Measurements from ENCODE around the gene FAM162A. TPM values are rescaled to one million over a fixed set of nuclear protein-coding genes. Genes with fewer than 3 reads are reported as not detected.

Gene FAM162A
- total and polyA plus RNA-seq, 7 experiments from 2014 or later = 17.6 to 123 (median 37.6) TPM

DNA sequence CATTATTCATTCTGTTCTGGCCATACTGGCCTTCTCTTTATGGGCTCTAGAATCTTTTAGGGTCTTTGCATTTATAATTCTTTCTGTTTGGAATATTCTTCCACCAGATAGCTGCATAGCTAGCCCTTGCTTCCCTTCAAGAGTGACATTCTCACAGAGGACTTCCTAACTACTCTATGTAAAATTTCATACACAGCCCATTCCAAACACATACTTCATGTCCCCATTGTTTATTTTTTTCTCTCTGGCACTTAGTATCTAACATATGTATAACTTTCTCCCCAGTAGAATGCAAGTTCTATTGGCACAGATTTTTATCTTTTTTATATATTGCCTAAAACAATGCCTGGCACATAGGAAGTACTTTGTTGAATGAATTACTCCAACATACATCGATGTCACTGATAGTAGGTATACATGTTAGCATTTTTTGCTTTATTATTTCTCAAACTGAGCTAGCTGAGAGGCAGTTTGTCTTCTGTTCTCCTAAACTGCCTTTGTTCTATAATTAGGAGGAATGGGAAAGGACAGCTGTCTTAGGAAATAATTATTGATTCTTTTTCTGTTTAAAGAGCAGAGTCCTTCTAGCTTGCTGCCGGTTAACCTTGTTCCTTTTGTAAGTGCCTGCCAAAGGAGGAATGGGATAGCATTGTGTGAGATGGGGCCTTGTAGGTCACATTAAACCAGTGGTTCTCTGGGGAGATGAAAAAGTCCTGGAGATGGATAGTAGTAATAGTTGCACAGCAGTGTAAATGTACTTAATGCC, 7.9 kb downstream of the FAM162A start:
- POLR2A ChIA-PET = no interaction called here
- H3K4me3 Mint-ChIP-seq = no peak overlapping the region
- Histone ChIP-seq H3K4me3 (ENCODE audit: low read length) (no peak overlapping the region), H3K27me3 (ENCODE audit: control insufficient read depth in 2 of 2, insufficient read depth in 2 of 2, low read length in 2 of 2) (no peaks in the 10 kb centered on the region), H3K36me3 (ENCODE audit: control insufficient read depth in 2 of 3, insufficient read depth in 3 of 3, low read length in 3 of 3) (peaks cover 0 to 6% (median 0%) of the 10 kb centered on the region in 3 experiments), H3K9me3 (ENCODE audit: control insufficient read depth in 2 of 3, low read length in 3 of 3) (no peaks in the 10 kb centered on the region), H3K27ac (ENCODE audit: low read depth, low read length) (no peak overlapping the region), H3K4me1 (ENCODE audit: control insufficient read depth in 2 of 2, insufficient read depth in 2 of 2, low read length in 2 of 2) (no peaks in the 10 kb centered on the region)
- no peaks in the 10 kb centered on the region for H3K9me3 Mint-ChIP-seq
- H3K4me1 Mint-ChIP-seq = peaks cover 6 to 43% (median 29%) of the 10 kb centered on the region in 7 donors
- peaks cover 0 to 20% (median 5%) of the 10 kb centered on the region in 5 donors for H3K36me3 Mint-ChIP-seq
- ATAC-seq = no peak
- intact Hi-C loops (cut with micrococcal nuclease) = loop anchor here (2.0 to 5.0 kb wide), 2 partner anchors 360 to 637 kb away; no protein-coding TSS in a partner anchor
- DNase-seq = no peak
- CTCF ChIA-PET = interaction anchor here (0.6 to 1.6 kb wide), 3 partner anchors 304 to 742 kb away, joined by 4 to 5 read pairs (median 4); no protein-coding TSS in a partner anchor
- H3K27ac Mint-ChIP-seq = peak overlapping the region in 1 of 9 donors; percentile 9
- no peaks in the 10 kb centered on the region for H3K27me3 Mint-ChIP-seq

DNA sequence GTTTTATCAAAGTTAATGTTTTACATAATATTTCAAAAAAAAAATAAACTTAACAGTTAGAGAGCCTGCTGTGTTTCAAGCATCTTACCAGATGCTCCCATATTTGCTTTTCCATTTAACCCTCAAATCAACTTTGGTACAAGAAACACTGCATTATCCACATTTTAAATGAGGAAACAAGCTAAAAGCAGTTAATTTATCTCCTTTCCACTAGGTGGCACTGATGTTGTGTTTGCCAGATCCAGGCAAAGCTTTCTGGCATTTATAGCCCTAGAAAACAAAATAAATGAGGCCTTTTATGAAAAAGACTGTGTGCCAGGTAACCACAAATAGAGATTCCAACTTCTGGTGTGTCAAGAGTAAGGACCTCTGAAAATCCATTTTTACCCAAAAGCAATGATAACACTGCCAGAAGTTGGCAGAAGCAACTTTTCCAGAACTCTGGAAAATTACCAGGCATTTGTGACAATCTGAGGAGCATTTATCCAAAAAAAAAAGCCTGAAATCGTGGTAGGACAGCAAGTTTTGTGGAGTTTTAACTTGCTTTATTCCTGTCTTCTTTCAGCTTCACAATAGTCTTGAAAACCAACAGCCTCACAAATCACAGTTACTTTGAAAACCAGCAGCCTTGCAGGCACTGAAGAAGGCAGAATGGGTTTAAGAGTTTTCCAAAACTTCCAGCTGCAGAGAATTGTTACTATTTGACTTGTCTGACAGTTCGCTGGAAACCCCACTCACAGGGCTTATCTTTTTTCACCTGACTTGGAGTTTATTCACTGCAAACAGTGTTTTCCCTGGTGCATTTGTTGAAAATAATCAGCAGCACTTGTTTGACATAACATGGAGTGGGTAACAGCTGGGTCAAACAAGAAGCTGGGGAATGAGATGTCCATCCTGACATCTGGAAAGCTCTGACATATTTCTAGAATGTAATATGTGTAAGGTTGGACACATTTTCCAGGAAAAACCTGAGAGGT, 9.2 kb downstream of the FAM162A start:
- ChIA-PET POLR2A (interaction anchor here (0.7 to 2.0 kb wide), 7 partner anchors 9 to 286 kb away, joined by 3 to 20 read pairs (median 3); partner anchors contain the start of genes FAM162A and MIX23), CTCF (interaction anchor here (0.6 to 2.4 kb wide), 12 partner anchors 9 to 1176 kb away, joined by 3 to 19 read pairs (median 4); partner anchors contain the start of genes FAM162A, MIX23 and PARP14)
- Histone ChIP-seq H3K4me1 (ENCODE audit: control insufficient read depth in 2 of 2, insufficient read depth in 2 of 2, low read length in 2 of 2) (no peaks in the 10 kb centered on the region), H3K36me3 (ENCODE audit: control insufficient read depth in 2 of 3, insufficient read depth in 3 of 3, low read length in 3 of 3) (no peaks in the 10 kb centered on the region), H3K27me3 (ENCODE audit: control insufficient read depth in 2 of 2, insufficient read depth in 2 of 2, low read length in 2 of 2) (no peaks in the 10 kb centered on the region), H3K9me3 (ENCODE audit: control insufficient read depth in 2 of 3, low read length in 3 of 3) (no peaks in the 10 kb centered on the region), H3K27ac (ENCODE audit: low read depth, low read length) (no peak overlapping the region), H3K4me3 (ENCODE audit: low read length) (no peak overlapping the region)
- DNase-seq = peak in 7 of 9 donors; percentile 27 to 56 (median 46)
- peaks cover 7 to 36% (median 18%) of the 10 kb centered on the region in 7 donors for H3K4me1 Mint-ChIP-seq
- H3K27ac Mint-ChIP-seq = no peak overlapping the region
- intact Hi-C loops (cut with micrococcal nuclease) = loop anchor here (1.0 to 5.0 kb wide), 5 partner anchors 9 to 636 kb away; partner anchors contain the start of gene FAM162A (in 2 of the 2)
- no peaks in the 10 kb centered on the region for H3K9me3 Mint-ChIP-seq
- H3K27me3 Mint-ChIP-seq = no peaks in the 10 kb centered on the region
- ATAC-seq = peak; percentile 75
- H3K4me3 Mint-ChIP-seq = no peak overlapping the region
- H3K36me3 Mint-ChIP-seq = peaks cover 0 to 13% (median 3%) of the 10 kb centered on the region in 5 donors

DNA sequence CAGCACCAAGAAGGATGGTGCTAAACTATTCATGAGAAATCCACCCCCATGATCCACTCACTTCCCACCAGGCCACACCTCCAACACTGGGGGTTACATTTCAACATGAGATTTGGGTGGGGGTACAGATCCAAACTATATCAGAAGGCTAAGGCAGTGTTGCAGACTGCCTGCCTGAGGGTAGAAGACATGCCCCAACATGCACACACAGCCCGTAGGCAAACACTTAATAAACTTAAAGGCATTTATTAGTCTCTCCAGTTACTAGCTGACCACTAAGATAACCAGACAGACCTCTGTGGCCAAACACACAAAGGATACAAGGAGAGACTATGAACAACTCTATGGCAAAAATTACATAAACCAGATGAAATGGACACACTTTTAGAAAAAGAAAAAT, 10.2 kb downstream of the FAM162A start:
- no peak overlapping the region for H3K4me3 ChIP-seq (ENCODE audit: low read length)
- no peak overlapping the region for H3K4me3 Mint-ChIP-seq
- no peaks in the 10 kb centered on the region for H3K27me3 ChIP-seq (ENCODE audit: control insufficient read depth in 2 of 2, insufficient read depth in 2 of 2, low read length in 2 of 2)
- DNase-seq = no peak
- H3K9me3 ChIP-seq (ENCODE audit: control insufficient read depth in 2 of 3, low read length in 3 of 3) = no peaks in the 10 kb centered on the region
- peaks cover 4 to 28% (median 12%) of the 10 kb centered on the region in 7 donors for H3K4me1 Mint-ChIP-seq
- no peak overlapping the region for H3K27ac Mint-ChIP-seq
- H3K36me3 ChIP-seq (ENCODE audit: control insufficient read depth in 2 of 3, insufficient read depth in 3 of 3, low read length in 3 of 3) = no peaks in the 10 kb centered on the region
- POLR2A ChIA-PET = interaction anchor here (1.6 to 2.0 kb wide), 2 partner anchors 10 to 162 kb away, joined by 3 to 20 read pairs; partner anchors contain the start of genes FAM162A and MIX23
- intact Hi-C loops (cut with micrococcal nuclease) = loop anchor here in 1 of 2 donors (5.0 kb wide), 1 partner anchor 358 kb away; no protein-coding TSS in a partner anchor
- H3K27me3 Mint-ChIP-seq = no peaks in the 10 kb centered on the region
- CTCF ChIA-PET = interaction anchor here (0.8 to 2.4 kb wide), 5 partner anchors 10 to 637 kb away, joined by 3 to 19 read pairs (median 10); partner anchors contain the start of genes FAM162A and PARP14
- no peaks in the 10 kb centered on the region for H3K4me1 ChIP-seq (ENCODE audit: control insufficient read depth in 2 of 2, insufficient read depth in 2 of 2, low read length in 2 of 2)
- ATAC-seq = no peak
- H3K27ac ChIP-seq (ENCODE audit: low read depth, low read length) = no peak overlapping the region
- H3K36me3 Mint-ChIP-seq = peaks cover 0 to 13% (median 0%) of the 10 kb centered on the region in 5 donors
- H3K9me3 Mint-ChIP-seq = no peaks in the 10 kb centered on the region

DNA sequence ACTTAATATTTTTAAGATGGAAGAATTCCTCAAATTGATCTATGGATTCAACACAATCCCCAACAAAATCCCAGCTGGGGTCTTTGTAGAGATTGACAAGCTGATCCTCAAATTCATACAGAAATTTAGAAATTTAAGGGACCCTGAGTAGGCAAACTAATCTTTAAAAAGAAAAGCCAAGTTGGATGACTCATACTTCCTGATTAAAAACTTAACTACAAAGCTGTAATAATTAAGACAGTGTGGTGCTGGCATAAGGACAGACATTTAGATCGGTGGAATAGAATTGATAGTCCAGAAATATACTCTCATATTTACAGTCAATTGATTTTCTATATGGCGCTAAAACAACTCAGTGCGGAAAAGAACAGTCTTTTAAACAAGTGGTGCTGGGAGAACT, 11.6 kb downstream of the FAM162A start:
- Mint-ChIP-seq H3K27me3 (no peaks in the 10 kb centered on the region), H3K4me1 (peaks cover 4 to 24% (median 10%) of the 10 kb centered on the region in 7 donors), H3K9me3 (no peaks in the 10 kb centered on the region), H3K4me3 (no peak overlapping the region), H3K27ac (no peak overlapping the region), H3K36me3 (peaks cover 0 to 24% (median 0%) of the 10 kb centered on the region in 5 donors)
- Histone ChIP-seq H3K9me3 (ENCODE audit: control insufficient read depth in 2 of 3, low read length in 3 of 3) (no peaks in the 10 kb centered on the region), H3K4me1 (ENCODE audit: control insufficient read depth in 2 of 2, insufficient read depth in 2 of 2, low read length in 2 of 2) (no peaks in the 10 kb centered on the region), H3K27ac (ENCODE audit: low read depth, low read length) (no peak overlapping the region), H3K36me3 (ENCODE audit: control insufficient read depth in 2 of 3, insufficient read depth in 3 of 3, low read length in 3 of 3) (no peaks in the 10 kb centered on the region), H3K27me3 (ENCODE audit: control insufficient read depth in 2 of 2, insufficient read depth in 2 of 2, low read length in 2 of 2) (no peaks in the 10 kb centered on the region), H3K4me3 (ENCODE audit: low read length) (no peak overlapping the region)
- intact Hi-C loops (cut with micrococcal nuclease) = no loop called here
- POLR2A ChIA-PET = interaction anchor here (0.9 to 1.0 kb wide), 3 partner anchors 11 to 119 kb away, joined by 3 to 5 read pairs (median 3); partner anchors contain the start of genes FAM162A and KPNA1
- DNase-seq = no peak
- ATAC-seq = no peak
- CTCF ChIA-PET = interaction anchor here (1.0 kb wide), 1 partner anchor 9 kb away, joined by 4 read pairs; no protein-coding TSS in a partner anchor

DNA sequence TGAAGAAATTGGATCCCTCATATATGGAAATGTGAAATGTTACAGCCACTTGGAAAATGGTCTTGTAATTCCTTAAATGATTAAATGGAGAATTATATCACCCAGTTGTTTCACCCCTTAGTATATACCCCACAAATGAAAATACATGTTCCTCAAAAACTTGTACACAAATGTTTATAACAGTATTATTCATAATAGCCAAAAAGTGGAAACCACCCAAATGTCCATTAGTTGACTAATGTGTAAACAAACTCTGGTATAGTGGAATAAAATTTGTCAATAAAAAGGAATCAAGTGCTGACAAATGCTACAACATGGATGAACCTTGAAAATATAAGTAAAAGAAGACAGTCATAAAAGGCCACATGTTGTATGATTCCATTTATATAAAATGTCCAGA, 12.5 kb downstream of the FAM162A start:
- H3K27me3 Mint-ChIP-seq = no peaks in the 10 kb centered on the region
- POLR2A ChIA-PET = no interaction called here
- ATAC-seq = no peak
- Histone ChIP-seq H3K27ac (ENCODE audit: low read depth, low read length) (no peak overlapping the region), H3K36me3 (ENCODE audit: control insufficient read depth in 2 of 3, insufficient read depth in 3 of 3, low read length in 3 of 3) (no peaks in the 10 kb centered on the region), H3K9me3 (ENCODE audit: control insufficient read depth in 2 of 3, low read length in 3 of 3) (no peaks in the 10 kb centered on the region), H3K4me3 (ENCODE audit: low read length) (no peak overlapping the region), H3K4me1 (ENCODE audit: control insufficient read depth in 2 of 2, insufficient read depth in 2 of 2, low read length in 2 of 2) (no peaks in the 10 kb centered on the region), H3K27me3 (ENCODE audit: control insufficient read depth in 2 of 2, insufficient read depth in 2 of 2, low read length in 2 of 2) (no peaks in the 10 kb centered on the region)
- no peak overlapping the region for H3K4me3 Mint-ChIP-seq
- CTCF ChIA-PET = no interaction called here
- DNase-seq = no peak
- intact Hi-C loops (cut with micrococcal nuclease) = no loop called here
- no peak overlapping the region for H3K27ac Mint-ChIP-seq
- peaks cover 8 to 24% (median 9%) of the 10 kb centered on the region in 7 donors for H3K4me1 Mint-ChIP-seq
- H3K36me3 Mint-ChIP-seq = peaks cover 0 to 24% (median 0%) of the 10 kb centered on the region in 5 donors
- no peaks in the 10 kb centered on the region for H3K9me3 Mint-ChIP-seq

DNA sequence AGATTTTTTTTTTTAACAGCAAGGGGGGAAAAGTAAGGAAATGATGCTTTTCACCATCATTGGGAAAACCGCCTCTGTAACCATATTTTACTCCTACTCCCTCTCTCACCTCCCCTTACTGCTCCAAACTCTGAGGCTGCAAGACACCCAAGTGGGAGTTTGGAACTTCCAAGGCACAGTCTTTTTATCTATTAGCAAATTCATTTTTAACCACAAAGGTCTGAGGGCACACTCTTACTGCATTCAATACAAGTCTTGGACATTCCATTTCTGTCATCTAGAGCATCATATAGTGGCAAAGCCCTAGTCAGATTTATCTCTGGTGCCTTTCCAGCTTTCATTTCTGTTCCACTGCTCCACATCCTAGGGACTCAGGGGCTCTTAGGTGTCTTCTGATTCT, 13.2 kb downstream of the FAM162A start:
- Histone ChIP-seq H3K27me3 (ENCODE audit: control insufficient read depth in 2 of 2, insufficient read depth in 2 of 2, low read length in 2 of 2) (no peaks in the 10 kb centered on the region), H3K27ac (ENCODE audit: low read depth, low read length) (no peak overlapping the region), H3K9me3 (ENCODE audit: control insufficient read depth in 2 of 3, low read length in 3 of 3) (no peaks in the 10 kb centered on the region), H3K4me3 (ENCODE audit: low read length) (no peak overlapping the region), H3K36me3 (ENCODE audit: control insufficient read depth in 2 of 3, insufficient read depth in 3 of 3, low read length in 3 of 3) (no peaks in the 10 kb centered on the region), H3K4me1 (ENCODE audit: control insufficient read depth in 2 of 2, insufficient read depth in 2 of 2, low read length in 2 of 2) (no peaks in the 10 kb centered on the region)
- Mint-ChIP-seq H3K9me3 (no peaks in the 10 kb centered on the region), H3K4me1 (peaks cover 5 to 27% (median 9%) of the 10 kb centered on the region in 7 donors), H3K36me3 (peaks cover 0 to 24% (median 0%) of the 10 kb centered on the region in 5 donors), H3K27me3 (no peaks in the 10 kb centered on the region), H3K27ac (peak overlapping the region in 1 of 9 donors; percentile 25), H3K4me3 (peak overlapping the region in 1 of 10 donors; percentile 43)
- DNase-seq = no peak
- ATAC-seq = no peak
- POLR2A ChIA-PET = no interaction called here
- CTCF ChIA-PET = interaction anchor here (1.2 kb wide), 1 partner anchor 12 kb away, joined by 3 read pairs; no protein-coding TSS in a partner anchor
- intact Hi-C loops (cut with micrococcal nuclease) = no loop called here

All from naive thymus-derived CD4-positive, alpha-beta T cell (primary cell).